Occipital lobe (tissue), 2 donors: ENCODE results near the gene PAGE1. TPM values are rescaled to one million over a fixed set of nuclear protein-coding genes. Genes with fewer than 3 reads are reported as not detected.
"Not testable (repeated sequence)": the region's sequence is repeated elsewhere in the genome, so short reads cannot be mapped to it uniquely, and the experiment has no call there.

ENCODE experiments used
- DNase-seq: peaks from one replicate; lab custom pipeline; 2025; lab: John Stamatoyannopoulos, UW
- total RNA-seq: library from RNA; depleted of rRNA; stranded (reverse); fragments of >200 nt; gene quantifications from one replicate; pipeline ENCODE4 v1.2.3, GENCODE V29; 2014

PAGE1 gene
- not detected for total RNA-seq

GRCh38 chrX:49695276-49696180 lies at the start of gene PAGE1:
Gene PAGE1 (minus strand): TSS chrX:49695984. CDS start chrX:49694770, 1,214 bp downstream.
- no peak for DNase-seq

- DNase-seq = not testable (repeated sequence)
Measured at GRCh38 chrX:49741501-49741900, 45.7 kb upstream of the PAGE1 start.

GRCh38 chrX:49727847-49728246 lies 32.1 kb upstream of the PAGE1 start:
- DNase-seq = no peak

- DNase-seq = no peak
Measured at GRCh38 chrX:49726966-49727365, 31.2 kb upstream of the PAGE1 start.

- DNase-seq = no peak
Measured at GRCh38 chrX:49725923-49726904, 30.4 kb upstream of the PAGE1 start.

- no peak for DNase-seq
Measured at GRCh38 chrX:49725401-49725800, 29.6 kb upstream of the PAGE1 start.

DNA sequence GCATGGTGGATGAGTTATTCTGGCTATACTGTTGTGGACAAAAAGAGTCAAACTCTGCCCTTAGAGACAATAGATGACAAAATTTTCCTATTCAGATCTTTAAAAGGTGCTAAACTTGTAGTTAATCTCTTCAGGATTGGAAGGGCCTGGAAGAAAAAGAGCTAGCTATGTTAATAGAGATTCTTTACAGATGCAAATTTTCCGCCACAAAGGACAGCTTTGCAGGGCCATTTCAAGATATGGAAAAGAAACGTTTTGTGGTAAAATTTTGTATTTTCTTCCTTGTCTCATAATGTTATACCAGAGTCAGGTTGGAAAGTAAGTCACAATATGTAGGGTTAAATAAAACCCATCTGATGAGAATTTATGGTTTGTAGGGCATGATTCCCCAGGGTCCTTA lies 24.3 kb upstream of the PAGE1 start:
- not testable (repeated sequence) for DNase-seq

GRCh38 chrX:49712577-49712976 lies 16.8 kb upstream of the PAGE1 start:
- DNase-seq = no peak

DNA sequence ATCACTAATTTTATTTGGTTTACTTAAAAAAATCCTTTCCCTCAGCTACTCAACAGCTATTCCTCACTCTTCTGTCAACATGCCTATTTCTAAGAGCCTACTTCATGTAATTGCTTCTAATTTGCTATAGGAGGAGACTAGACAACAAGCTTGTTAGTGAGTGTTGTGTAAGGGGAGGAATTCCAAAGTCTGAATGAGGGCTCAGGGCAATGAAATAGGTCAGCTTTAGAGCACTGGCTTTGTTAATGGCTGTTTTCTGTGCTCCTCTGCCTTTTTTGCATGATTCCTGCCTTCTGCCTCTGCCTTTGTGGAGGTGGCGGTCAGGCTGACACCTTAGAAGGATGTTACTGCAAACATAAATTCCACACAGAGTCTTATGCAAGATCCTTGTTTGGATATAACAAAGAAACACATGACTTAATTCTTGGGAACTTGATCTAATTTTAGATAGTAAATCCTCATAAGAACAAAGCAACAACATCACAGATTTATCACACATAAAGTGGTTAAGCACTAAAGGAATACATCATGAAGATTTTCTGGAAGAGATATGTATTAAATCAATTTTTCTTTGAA lies 15.0 kb upstream of the PAGE1 start:
- DNase-seq = peak; percentile 0

- no peak for DNase-seq
Measured at GRCh38 chrX:49704691-49705404, 9.1 kb upstream of the PAGE1 start.

- no peak for DNase-seq
Measured at GRCh38 chrX:49701933-49702332, 6.1 kb upstream of the PAGE1 start.

DNA sequence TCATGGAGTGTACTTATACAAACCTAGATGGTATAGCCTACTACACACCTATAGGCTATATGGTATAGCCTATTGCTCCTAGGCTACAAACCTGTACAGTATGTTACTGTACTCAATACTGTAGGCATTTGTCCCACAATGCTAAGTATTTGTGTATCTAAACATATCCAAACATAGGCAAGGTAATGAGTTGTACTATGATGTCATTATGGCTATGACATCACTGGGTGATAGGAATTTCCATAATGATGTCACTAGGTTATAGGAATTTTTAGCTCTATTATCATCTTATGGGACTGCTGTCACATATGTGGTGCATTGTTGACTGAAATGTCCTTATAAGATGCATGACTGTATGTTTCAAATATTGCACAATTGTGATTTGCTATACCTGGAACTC lies 5.5 kb upstream of the PAGE1 start:
- DNase-seq = no peak

DNA sequence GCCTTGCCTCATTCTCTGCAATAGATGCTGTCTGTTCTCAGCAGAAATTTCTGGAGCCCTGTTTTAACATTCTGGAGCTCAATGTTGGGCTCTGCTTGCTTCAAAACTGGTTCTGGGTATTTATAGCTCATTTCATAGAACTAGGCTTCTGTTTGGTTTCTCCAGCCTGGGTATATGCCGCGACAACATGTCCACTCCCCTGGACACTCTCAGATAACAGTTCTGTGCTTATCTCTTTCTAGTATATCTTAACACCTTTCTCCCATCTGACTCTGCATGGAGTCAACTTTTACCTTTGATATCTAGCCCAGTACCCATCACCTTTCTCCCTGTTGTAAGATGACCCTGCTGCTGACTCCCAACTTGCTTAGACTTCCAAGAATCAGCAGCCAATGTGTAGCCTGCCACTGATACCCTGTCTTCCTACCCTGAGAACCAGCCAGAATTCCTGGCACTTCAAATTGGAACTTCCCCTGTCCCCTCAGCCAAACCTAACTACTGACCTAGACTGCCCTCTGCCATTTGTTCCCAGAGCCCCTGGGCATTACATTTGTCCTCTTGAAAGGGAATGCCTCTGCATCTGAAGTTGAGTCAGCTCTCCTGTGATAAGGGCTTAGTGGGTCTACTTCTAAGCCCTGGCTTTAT lies 20.6 kb downstream of the PAGE1 start:
- no peak for DNase-seq

- no peak for DNase-seq
Measured at GRCh38 chrX:49673394-49673793, 22.4 kb downstream of the PAGE1 start.

DNA sequence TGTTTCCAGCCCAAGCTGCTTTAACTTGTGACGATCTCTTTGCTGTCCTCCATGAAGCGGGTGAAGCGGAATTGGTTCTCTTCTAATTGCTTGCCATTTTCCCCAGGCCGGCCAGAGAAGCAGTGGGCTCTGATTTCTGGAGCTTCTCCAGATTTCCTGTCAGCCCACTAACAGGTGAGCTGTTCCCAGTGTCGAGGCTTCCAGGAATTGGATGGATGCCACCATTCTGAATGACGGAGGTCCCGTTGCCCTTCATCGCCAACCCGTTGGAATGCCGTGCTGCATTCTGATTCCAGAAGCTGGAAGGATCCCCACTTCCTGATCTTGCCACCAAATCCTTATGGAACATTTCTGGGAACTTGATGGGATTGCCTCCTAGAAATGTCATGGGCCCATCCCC lies 31.0 kb downstream of the PAGE1 start:
- DNase-seq = no peak

DNA sequence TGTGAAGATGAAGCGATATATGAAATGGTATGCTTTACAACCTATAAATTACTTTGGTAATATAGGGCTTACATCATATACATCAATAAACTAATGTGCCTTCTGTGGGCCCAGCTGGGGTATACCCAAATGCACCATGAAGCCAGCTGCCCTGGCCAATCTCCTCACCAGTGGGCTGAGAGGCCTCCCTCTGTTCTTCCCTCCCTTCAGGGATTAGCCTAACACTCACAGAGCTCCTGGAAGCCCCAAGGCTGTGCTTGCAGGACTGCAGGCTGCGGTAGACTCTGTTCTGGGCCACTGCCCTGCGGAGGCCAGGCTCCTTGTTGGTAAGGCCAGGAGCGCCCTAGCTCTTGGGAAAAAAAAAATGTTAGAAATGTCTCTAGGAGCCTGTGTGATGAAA lies 33.9 kb downstream of the PAGE1 start:
- DNase-seq = no peak

DNA sequence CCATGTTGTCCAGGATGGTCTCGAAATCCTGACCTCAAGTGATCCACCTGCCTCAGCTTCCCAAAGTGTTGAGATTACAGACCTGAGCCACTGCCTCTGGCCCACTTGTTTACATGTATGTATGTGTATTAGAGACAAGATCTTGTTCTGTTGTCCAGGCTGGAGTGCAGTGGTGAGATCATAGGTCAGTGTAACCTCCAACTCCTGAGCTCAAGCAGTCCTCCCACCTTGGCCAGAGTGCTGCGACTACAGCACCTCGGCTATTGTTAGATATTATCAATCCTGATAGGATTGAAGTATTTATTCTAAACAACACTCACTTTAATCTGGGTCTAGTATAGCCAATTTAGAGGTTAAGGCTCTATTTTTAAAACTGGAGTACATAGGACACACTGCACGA lies 36.0 kb downstream of the PAGE1 start:
- no peak for DNase-seq

- DNase-seq = no peak
Measured at GRCh38 chrX:49656533-49656932, 39.3 kb downstream of the PAGE1 start.

DNA sequence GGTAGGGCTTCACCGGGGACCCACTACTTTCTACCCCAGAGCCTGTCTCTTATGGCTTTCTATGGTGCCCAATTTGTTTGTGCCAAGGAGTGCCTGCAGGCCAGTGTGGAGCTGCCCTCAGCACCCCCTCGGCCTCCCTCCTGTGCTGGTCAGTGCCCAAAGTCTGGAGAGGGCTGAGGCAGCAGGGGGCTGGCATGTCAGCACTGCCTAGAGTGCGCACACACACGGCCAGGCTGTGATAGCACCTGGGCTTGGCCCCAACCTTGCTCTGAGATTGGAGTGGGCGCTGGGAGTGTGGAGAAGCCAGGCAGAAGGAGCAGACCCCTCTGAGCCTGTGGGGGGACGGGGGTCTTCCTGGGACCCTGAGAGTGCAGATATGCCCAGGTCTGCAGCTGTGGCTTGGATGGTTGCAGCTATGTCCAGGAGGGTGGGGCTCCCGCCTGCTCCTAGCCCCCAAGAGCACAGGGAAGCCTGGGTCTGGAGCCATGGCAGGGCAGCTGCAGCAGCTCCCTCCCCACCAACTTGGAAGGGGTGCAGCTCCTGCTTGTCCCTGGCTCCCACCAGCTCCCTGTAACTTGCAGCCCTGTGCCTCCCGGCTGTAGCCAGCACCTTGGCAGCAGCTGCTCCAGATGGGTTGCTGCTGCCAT lies 50.7 kb downstream of the PAGE1 start:
- DNase-seq = no peak
